GM21619 (cell line): Measurements from ENCODE around the gene PPP1R10.

Experiments
- ATAC-seq: cut with Tn5 transposase; IDR thresholded peaks from one replicate; pipeline ENCODE4 v1.9.1; 2021; ENCODE audit not compliant: unreplicated experiment

PPP1R10 gene

GRCh38 chr6:30625511-30625910 lies 8.5 kb upstream of the PPP1R10 start:
- ATAC-seq, result no peak

GRCh38 chr6:30619561-30619960 lies 2.5 kb upstream of the PPP1R10 start:
- no peak for ATAC-seq

- no peak for ATAC-seq
Measured at GRCh38 chr6:30618270-30618797, 1.3 kb upstream of the PPP1R10 start.

- ATAC-seq, result peak; percentile 61
Measured at GRCh38 chr6:30617565-30618269, 674 bp upstream of the PPP1R10 start, which contains the start of gene MRPS18B. Gene MRPS18B (plus strand): TSS chr6:30617840. CDS start chr6:30617866, 26 bp downstream.

GRCh38 chr6:30615958-30616810 lies 859 bp downstream of the PPP1R10 start:
- no peak for ATAC-seq

- no peak for ATAC-seq
Measured at GRCh38 chr6:30615219-30615957, 1.7 kb downstream of the PPP1R10 start.

- ATAC-seq, result peak; percentile 42
Measured at GRCh38 chr6:30614843-30615218, 2.2 kb downstream of the PPP1R10 start.

- ATAC-seq, result no peak
Measured at GRCh38 chr6:30614044-30614842, 2.8 kb downstream of the PPP1R10 start.

GRCh38 chr6:30613251-30614043 lies 3.6 kb downstream of the PPP1R10 start:
- no peak for ATAC-seq

- no peak for ATAC-seq
Measured at GRCh38 chr6:30612687-30613248, 4.3 kb downstream of the PPP1R10 start.

GRCh38 chr6:30612213-30612612 lies 4.8 kb downstream of the PPP1R10 start:
- no peak for ATAC-seq

- no peak for ATAC-seq
Measured at GRCh38 chr6:30611856-30612194, 5.2 kb downstream of the PPP1R10 start.

- ATAC-seq, result no peak
Measured at GRCh38 chr6:30611150-30611855, 5.7 kb downstream of the PPP1R10 start.

- ATAC-seq, result no peak
Measured at GRCh38 chr6:30610065-30610464, 7.0 kb downstream of the PPP1R10 start.

GRCh38 chr6:30603961-30604360 lies 13.1 kb downstream of the PPP1R10 start:
- ATAC-seq, result no peak

GRCh38 chr6:30601815-30602641 lies 15.0 kb downstream of the PPP1R10 start:
- no peak for ATAC-seq

GRCh38 chr6:30601436-30601814 lies 15.6 kb downstream of the PPP1R10 start:
- no peak for ATAC-seq

- ATAC-seq, result no peak
Measured at GRCh38 chr6:30600451-30600961, 16.5 kb downstream of the PPP1R10 start.
